ENCODE results near the gene TBC1D17.

TBC1D17 gene

DNA sequence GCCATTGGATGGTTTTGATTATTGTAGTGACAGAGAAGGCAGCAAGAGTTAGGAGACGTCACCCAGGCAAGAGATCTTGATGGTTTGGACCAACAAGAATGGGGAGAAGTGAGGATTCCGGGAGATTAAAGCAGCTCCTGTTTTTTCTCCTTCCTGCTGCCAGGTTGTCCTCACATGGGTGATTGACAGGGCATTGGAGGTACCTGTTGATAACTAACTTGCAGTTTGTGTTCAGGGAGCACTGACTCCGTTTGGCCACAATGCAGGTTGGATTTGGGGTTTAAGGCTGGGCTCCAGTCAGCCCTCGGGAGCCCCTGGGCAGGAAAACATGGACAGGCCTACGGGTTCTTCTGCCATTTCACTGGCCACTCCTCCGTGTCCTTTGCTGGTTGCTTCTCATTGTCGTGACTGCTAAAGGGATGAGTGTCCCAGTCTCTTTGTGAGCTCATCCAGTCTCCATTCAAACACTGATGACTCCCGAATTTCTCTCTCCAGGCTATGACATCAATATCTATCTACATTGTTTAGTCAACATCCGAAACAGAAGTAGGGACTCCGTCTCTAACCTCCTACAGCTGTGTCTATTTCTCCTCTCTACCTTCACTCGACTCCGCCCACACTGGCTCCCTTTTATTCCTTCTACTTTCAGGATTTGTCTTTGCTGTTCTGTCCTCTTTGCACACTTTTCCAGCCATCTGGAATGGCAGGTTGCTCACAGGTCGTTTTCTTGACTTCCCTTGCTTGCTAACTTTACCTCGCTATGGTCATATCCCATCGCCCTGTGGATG, 27.9 kb upstream of the TBC1D17 start:
- H3K27me3 ChIP-seq (ENCODE audit: insufficient read depth, low read length) = no peaks in the 10 kb centered on the region
- peaks cover 7% of the 10 kb centered on the region; the same call in 1 of the 2 replicates for H3K4me1 ChIP-seq (ENCODE audit: insufficient read depth, low read length)
- H3K36me3 ChIP-seq (ENCODE audit: insufficient read depth, low read depth, low read length) = peaks cover 20% of the 10 kb centered on the region
- no peaks in the 10 kb centered on the region for H3K9me3 ChIP-seq (ENCODE audit: insufficient read depth, low read depth, low read length)
- peak overlapping the region; percentile 90 for H3K4me3 ChIP-seq (ENCODE audit: low read length)
- H3K9ac ChIP-seq (ENCODE audit: low read depth, low read length) = peak overlapping the region; percentile 42; the same call in 1 of the 2 replicates
- H3K27ac ChIP-seq (ENCODE audit: low read length) = no peak overlapping the region

DNA sequence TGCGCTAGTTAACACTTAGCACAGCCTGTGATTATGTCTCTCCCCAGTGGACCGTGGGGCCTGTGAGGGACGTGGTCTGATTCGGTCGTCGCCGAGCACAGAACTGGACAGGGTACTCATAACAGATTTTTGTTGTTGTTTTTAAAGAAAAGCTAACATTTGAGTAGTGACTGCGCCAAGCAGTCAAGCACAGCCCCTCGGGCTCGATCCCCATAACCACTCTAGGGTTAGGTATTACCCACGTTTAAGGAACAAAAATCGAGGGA, 27.3 kb upstream of the TBC1D17 start:
- no peaks in the 10 kb centered on the region for H3K27me3 ChIP-seq (ENCODE audit: insufficient read depth, low read length)
- H3K9ac ChIP-seq (ENCODE audit: low read depth, low read length) = peak overlapping the region; percentile 42; the same call in 1 of the 2 replicates
- peak overlapping the region; percentile 90 for H3K27ac ChIP-seq (ENCODE audit: low read length)
- peaks cover 24% of the 10 kb centered on the region for H3K36me3 ChIP-seq (ENCODE audit: insufficient read depth, low read depth, low read length)
- H3K9me3 ChIP-seq (ENCODE audit: insufficient read depth, low read depth, low read length) = no peaks in the 10 kb centered on the region
- H3K4me3 ChIP-seq (ENCODE audit: low read length) = peak overlapping the region; percentile 90
- peaks cover 7% of the 10 kb centered on the region; the same call in 1 of the 2 replicates for H3K4me1 ChIP-seq (ENCODE audit: insufficient read depth, low read length)

DNA sequence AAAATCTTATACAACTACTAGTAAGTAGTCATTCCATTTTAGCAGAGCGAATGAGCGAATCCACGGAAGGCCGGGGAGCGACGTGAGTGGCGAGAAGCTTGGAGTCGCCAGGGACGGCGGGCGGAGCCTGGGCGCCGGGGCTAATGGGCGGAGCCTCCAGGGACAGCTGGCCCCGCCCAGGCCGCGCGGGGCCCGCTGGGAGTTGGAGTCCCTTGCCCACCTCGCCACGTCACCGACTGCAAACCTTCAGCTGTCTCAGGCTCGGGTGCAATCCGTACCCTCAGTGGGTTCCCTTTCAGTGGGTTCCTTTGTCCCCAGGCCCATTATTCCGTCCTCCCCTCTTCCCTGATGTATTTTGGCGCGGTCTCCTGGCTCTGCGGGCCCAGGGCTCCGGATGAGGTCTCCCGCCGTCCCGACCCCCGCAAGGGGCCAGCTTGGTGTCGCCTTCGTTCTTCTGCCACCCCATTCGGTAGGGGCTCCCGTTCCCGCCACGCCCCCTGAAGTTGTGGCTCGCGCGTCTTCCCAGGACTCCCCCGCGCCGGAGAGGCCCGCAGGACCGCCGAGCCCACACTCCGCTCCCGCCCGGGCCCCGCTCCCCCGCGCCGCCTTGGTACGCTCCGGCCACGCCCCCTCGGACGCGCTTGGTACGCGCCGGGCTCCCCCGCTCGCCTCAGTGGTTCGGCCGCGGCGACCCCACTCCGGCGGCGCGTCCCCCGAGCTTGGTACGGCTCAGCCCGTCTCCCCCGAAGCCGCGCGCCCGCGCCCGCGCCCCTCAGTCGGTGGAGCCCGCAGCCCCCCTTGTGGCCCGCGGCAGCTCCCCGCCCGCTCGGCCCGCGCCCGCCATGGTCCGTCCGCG, 26.8 kb upstream of the TBC1D17 start, which contains the start of gene PTOV1:
TSS of gene PTOV1 (plus strand) at position 673 of the 856 bp plus-strand sequence.
- peaks cover 7% of the 10 kb centered on the region; the same call in 1 of the 2 replicates for H3K4me1 ChIP-seq (ENCODE audit: insufficient read depth, low read length)
- peaks cover 30% of the 10 kb centered on the region for H3K36me3 ChIP-seq (ENCODE audit: insufficient read depth, low read depth, low read length)
- peak within 1 kb of the TSS; percentile 90 for H3K27ac ChIP-seq (ENCODE audit: low read length)
- H3K9me3 ChIP-seq (ENCODE audit: insufficient read depth, low read depth, low read length) = no peaks in the 10 kb centered on the region
- peak within 1 kb of the TSS; percentile 90 for H3K4me3 ChIP-seq (ENCODE audit: low read length)
- H3K9ac ChIP-seq (ENCODE audit: low read depth, low read length) = peak within 1 kb of the TSS; percentile 85
- no peaks in the 10 kb centered on the region for H3K27me3 ChIP-seq (ENCODE audit: insufficient read depth, low read length)

DNA sequence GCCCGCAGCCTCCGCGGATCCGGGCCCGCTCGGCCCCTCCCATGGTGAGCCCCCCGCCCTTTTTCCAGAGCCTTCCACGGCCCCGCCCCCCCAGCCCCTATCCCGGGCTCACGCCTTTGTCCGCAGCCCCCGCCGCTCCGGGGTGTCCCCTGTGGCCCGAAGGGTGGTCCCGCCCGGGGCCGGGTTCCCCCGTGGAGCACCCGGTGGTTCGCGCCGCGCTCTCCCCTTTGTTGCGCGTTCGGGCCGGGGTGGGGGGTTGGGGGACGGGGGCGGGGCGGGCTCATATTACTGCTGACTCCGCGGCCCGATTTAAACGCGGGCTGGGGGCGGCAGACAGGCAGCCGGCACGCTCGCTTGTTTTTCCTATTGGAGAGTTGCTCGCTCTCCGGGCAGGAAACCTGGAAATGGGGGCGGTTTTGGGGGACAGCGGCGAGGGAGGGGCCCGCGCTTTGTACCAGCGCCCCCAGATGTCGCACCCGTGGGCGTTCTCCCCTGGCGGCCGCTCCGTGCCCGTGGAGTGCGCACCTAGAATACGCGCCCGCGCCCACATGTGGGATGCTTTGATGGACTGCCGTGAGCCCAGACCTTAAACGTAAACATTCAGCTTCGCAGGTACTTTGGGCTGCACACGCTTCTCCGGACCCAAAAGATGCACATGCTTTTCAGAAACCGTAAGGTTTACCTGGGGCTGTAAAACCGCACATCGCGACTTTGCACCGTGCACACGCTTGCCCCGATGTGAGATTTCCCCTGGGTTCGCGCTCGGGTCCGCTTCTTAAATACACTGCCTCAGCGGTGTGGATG, 25.8 kb upstream of the TBC1D17 start:
- Histone ChIP-seq H3K27ac (ENCODE audit: low read length) (no peak overlapping the region), H3K9ac (ENCODE audit: low read depth, low read length) (peak overlapping the region; percentile 85)

DNA sequence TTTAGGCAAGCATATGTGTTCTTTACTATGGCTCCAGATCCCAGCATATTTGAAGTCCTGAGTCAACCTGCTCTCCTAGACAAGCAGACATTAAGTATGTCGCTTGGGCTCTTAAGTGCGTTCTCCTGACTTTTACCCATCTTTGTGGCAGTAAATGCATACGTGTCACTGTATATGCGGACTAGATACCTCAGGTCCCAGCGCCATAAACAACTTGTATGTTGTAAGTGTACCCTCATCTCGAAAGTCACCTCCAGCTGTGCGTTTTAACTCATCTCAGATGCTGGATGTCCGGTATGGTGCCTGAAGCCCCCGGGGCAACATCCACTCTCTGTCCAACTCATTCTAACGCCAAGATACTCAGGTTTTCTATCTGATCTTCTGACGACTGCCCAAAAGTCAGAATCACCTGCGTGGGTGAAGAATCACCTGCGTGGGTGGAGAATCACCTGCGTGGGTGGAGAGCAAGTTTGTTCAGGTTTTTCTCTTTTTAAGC, 24.8 kb upstream of the TBC1D17 start:
- Histone ChIP-seq H3K27me3 (ENCODE audit: insufficient read depth, low read length) (no peaks in the 10 kb centered on the region), H3K36me3 (ENCODE audit: insufficient read depth, low read depth, low read length) (peaks cover 49% of the 10 kb centered on the region), H3K4me1 (ENCODE audit: insufficient read depth, low read length) (peaks cover 7% of the 10 kb centered on the region; the same call in 1 of the 2 replicates), H3K9ac (ENCODE audit: low read depth, low read length) (no peak overlapping the region; the same call in 1 of the 2 replicates), H3K27ac (ENCODE audit: low read length) (no peak overlapping the region), H3K9me3 (ENCODE audit: insufficient read depth, low read depth, low read length) (no peaks in the 10 kb centered on the region), H3K4me3 (ENCODE audit: low read length) (peak overlapping the region; percentile 90)

More for the DNA sequence above, 25.8 kb upstream of the TBC1D17 start:
- peaks cover 39% of the 10 kb centered on the region for H3K36me3 ChIP-seq (ENCODE audit: insufficient read depth, low read depth, low read length)
- H3K27me3 ChIP-seq (ENCODE audit: insufficient read depth, low read length) = no peaks in the 10 kb centered on the region
- H3K4me1 ChIP-seq (ENCODE audit: insufficient read depth, low read length) = peaks cover 7% of the 10 kb centered on the region; the same call in 1 of the 2 replicates
- H3K9me3 ChIP-seq (ENCODE audit: insufficient read depth, low read depth, low read length) = no peaks in the 10 kb centered on the region
- H3K4me3 ChIP-seq (ENCODE audit: low read length) = peak overlapping the region; percentile 90

DNA sequence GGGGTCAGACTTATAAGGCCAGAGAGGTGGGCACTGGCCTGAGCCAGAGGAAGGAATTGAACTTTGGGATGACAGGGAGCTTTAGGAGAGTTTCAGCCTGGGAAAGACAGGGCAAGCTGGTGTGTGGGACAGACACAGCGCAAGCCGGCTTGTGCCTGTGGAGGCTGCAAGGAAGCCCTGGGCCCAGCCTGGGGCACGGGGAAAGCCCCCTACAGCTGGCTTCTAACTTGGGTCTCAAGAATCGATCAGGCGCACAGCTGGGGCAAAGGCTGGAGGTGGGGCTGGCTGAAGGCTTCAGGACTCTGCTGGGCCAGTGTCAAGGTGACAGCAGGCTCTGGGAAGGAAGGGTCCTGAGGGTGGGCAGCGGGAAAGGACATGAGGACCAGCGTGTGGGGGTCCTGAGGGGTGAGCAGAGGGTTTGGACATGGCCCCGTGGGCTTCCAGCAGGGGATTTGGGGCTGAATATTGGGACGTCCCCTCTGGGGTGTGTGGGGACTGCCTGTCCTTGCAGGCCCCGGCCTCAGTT, 23.6 kb upstream of the TBC1D17 start:
- H3K4me1 ChIP-seq (ENCODE audit: insufficient read depth, low read length) = peaks cover 7% of the 10 kb centered on the region; the same call in 1 of the 2 replicates
- no peak overlapping the region for H3K27ac ChIP-seq (ENCODE audit: low read length)
- no peak overlapping the region for H3K9ac ChIP-seq (ENCODE audit: low read depth, low read length)
- H3K4me3 ChIP-seq (ENCODE audit: low read length) = no peak overlapping the region
- peaks cover 61% of the 10 kb centered on the region for H3K36me3 ChIP-seq (ENCODE audit: insufficient read depth, low read depth, low read length)
- no peaks in the 10 kb centered on the region for H3K27me3 ChIP-seq (ENCODE audit: insufficient read depth, low read length)
- no peaks in the 10 kb centered on the region for H3K9me3 ChIP-seq (ENCODE audit: insufficient read depth, low read depth, low read length)

DNA sequence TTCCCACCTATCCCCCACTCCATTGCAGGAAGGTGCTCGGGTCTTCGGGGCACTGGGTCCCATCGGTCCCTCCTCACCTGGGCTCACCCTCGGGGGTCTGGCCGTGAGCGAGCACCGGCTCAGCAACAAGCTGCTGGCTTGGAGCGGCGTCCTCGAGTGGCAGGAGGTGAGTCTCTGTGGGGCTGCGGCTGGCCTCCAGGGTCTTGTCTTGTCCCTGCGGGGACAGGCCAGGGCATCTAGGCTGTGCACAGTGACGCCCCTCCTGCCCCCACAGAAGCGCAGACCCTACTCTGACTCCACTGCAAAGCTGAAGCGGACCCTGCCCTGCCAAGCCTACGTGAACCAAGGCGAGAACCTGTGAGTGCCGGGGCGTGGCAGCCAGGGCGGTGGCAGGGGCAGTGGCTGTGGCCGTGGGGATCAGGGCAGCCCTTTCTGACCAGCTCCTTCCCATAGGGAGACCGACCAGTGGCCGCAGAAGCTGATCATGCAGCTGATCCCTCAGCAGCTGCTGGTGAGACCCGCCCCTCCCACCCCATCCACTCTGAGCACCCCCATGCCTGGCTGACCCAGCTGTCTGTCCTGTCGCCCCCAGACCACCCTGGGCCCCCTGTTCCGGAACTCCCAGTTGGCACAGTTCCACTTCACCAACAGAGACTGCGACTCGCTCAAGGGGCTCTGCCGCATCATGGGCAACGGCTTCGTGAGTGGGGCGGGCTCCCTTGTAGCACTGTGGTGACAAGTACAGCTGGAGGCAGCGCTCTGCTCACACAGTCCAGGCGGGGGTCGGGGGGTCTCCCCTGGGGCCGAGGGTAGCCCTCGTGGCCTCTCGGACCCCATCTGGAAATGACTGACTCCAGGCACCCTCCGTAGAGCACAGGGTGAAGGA, 22.9 kb upstream of the TBC1D17 start:
- Histone ChIP-seq H3K9ac (ENCODE audit: low read depth, low read length) (no peak overlapping the region), H3K27ac (ENCODE audit: low read length) (no peak overlapping the region)

DNA sequence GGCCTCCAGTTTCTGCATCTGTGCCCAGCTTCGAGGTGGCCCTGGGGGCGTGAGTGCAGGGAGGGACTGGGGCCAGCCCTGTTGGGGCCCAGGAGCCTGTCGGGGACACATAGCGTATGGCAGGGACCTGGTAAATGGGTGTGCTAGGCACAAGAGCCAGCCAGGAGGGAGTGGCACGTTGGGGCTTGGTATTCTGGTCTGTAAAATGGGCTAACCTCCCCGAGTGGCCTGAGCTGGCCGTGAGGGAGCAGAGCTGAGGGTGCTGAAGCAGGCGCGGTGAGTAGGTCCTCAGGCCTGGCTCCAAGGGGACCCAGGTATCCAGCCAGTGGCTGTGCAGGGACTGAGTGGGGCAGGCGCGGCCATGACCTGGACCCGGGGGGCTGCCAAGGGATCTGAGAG, 22.2 kb upstream of the TBC1D17 start:
- H3K4me3 ChIP-seq (ENCODE audit: low read length) = no peak overlapping the region
- H3K9me3 ChIP-seq (ENCODE audit: insufficient read depth, low read depth, low read length) = no peaks in the 10 kb centered on the region
- peaks cover 70% of the 10 kb centered on the region for H3K36me3 ChIP-seq (ENCODE audit: insufficient read depth, low read depth, low read length)
- peaks cover 7% of the 10 kb centered on the region; the same call in 1 of the 2 replicates for H3K4me1 ChIP-seq (ENCODE audit: insufficient read depth, low read length)
- H3K9ac ChIP-seq (ENCODE audit: low read depth, low read length) = no peak overlapping the region
- no peaks in the 10 kb centered on the region for H3K27me3 ChIP-seq (ENCODE audit: insufficient read depth, low read length)
- no peak overlapping the region for H3K27ac ChIP-seq (ENCODE audit: low read length)

More for the DNA sequence above, 22.9 kb upstream of the TBC1D17 start:
- H3K9me3 ChIP-seq (ENCODE audit: insufficient read depth, low read depth, low read length) = no peaks in the 10 kb centered on the region
- H3K4me1 ChIP-seq (ENCODE audit: insufficient read depth, low read length) = peaks cover 7% of the 10 kb centered on the region; the same call in 1 of the 2 replicates
- H3K27me3 ChIP-seq (ENCODE audit: insufficient read depth, low read length) = no peaks in the 10 kb centered on the region
- H3K36me3 ChIP-seq (ENCODE audit: insufficient read depth, low read depth, low read length) = peaks cover 63% of the 10 kb centered on the region
- no peak overlapping the region for H3K4me3 ChIP-seq (ENCODE audit: low read length)

DNA sequence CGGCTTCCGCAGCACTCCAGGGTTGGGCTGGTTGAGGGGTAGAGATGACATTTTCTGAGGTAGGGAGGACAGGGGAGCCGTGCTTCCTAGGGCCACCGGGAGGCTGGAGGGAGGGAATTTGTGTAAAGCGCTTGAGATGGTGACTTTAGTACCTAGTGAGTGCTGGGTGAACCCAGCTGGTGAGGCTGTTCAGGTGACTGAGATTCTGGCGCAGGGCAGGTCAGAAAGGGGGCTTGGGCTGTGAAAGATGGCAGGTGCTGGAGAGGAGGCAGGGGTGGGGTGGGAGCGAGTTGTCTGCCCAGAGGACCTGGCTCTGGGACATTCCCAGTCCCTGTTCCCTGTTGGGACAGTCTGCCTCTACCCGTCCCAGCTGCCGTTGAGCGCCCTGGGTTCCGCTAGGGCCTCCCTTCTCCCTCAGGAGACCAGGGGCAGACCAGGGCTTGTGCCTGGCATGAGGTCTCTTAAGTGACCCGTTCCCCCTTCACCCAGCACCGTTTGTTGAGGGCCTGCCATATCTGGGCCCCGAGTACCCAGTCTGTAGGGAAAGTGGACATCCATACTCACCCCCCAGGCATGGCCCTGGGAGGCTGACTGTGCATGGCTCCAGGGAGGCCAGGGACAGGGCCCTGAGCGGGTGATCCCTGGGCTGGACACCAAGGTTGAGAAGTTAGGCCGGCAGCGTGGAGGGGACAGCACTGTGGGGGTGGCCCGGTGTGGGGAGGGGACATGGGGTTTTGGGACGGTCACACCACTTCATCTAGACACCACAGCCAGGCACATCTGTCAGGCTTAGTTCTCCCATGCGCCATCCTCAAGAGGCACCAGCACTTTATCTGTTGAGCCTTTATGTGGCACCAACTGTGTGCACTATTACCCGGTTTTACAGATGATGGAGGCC, 21.6 kb upstream of the TBC1D17 start:
- no peak overlapping the region for H3K9ac ChIP-seq (ENCODE audit: low read depth, low read length)
- peaks cover 7% of the 10 kb centered on the region; the same call in 1 of the 2 replicates for H3K4me1 ChIP-seq (ENCODE audit: insufficient read depth, low read length)
- no peak overlapping the region for H3K4me3 ChIP-seq (ENCODE audit: low read length)
- H3K9me3 ChIP-seq (ENCODE audit: insufficient read depth, low read depth, low read length) = no peaks in the 10 kb centered on the region
- peaks cover 76% of the 10 kb centered on the region for H3K36me3 ChIP-seq (ENCODE audit: insufficient read depth, low read depth, low read length)
- no peak overlapping the region for H3K27ac ChIP-seq (ENCODE audit: low read length)
- H3K27me3 ChIP-seq (ENCODE audit: insufficient read depth, low read length) = no peaks in the 10 kb centered on the region
